K562 (cell line): ENCODE results near the gene DSG2. TPM values are rescaled to one million over a fixed set of nuclear protein-coding genes. Genes with fewer than 3 reads are reported as not detected.

Experiments used
- ATAC-seq: fragments of 200-7000 bp; cut with Tn5 transposase; 3 replicates; pipeline ENCODE4 v1.9.1; 2020; ENCODE audit warnings: moderate library complexity
- BruUV-seq: library from RNA; stranded (reverse); fragments of 400-500 nt; replicated peaks from 2 replicates; lab custom pipeline; 2021; lab: Mats Ljungman, UMichigan
- CTCF ChIA-PET: fragments of 300-600 bp; formaldehyde crosslinking; extraction: SDS; loops from one replicate; lab custom pipeline; 2021; ENCODE audit warnings: low intra/inter-chr PET ratio; lab: Yijun Ruan, JAX
- POLR2A ChIA-PET: fragments of 300-600, 350-650 bp; sonication (Branson Sonifier 250); formaldehyde crosslinking; extraction: SDS; loops from one replicate; lab custom pipeline; 2021; ENCODE audit warnings: antibody characterized with exemption, inconsistent platforms; lab: Yijun Ruan, JAX
- DNase-seq, 4 experiments: peaks; one replicate each; pipeline versions ENCODE4 v3.0.0 to v3.0.0-alpha.2; 2011 to 2018; ENCODE audit warnings: low spot score in 3 of 4, mixed read lengths in 3 of 4; ENCODE audit errors: extremely low read depth in 1 of 4
- FAIRE-seq: peaks from 2 replicates; lab custom pipeline; 2011; peaks lifted over from hg19 to GRCh38; lab: Jason Lieb, UNC
- H2AFZ ChIP-seq: 2 replicates; pipeline ENCODE4 v1.6.0; 2011; ENCODE audit warnings: low read depth, low read length, control low read depth, inconsistent platforms
- H3K27ac ChIP-seq: fragments of 200-600 bp; 3 replicates; pipeline ENCODE4 v1.8.0; 2011; ENCODE audit warnings: low read depth, mild to moderate bottlenecking, control low read depth, inconsistent platforms, low read length, moderate library complexity, mixed read lengths; ENCODE audit errors: extremely low read depth
- H3K27me3 ChIP-seq, 2 experiments: fragments of 300-600 bp in 1 of 2; 2 replicates in 1 of 2; 3 replicates in 1 of 2; pipeline versions ENCODE4 v1.6.0 to v1.8.0; 2011; ENCODE audit warnings: inconsistent platforms in 2 of 2, low read length in 2 of 2, mild to moderate bottlenecking in 1 of 2, mixed read lengths in 1 of 2, moderate library complexity in 1 of 2; ENCODE audit not compliant: control insufficient read depth in 2 of 2, insufficient read depth in 2 of 2
- H3K36me3 ChIP-seq: fragments of 300-600 bp; 3 replicates; pipeline ENCODE4 v1.8.0; 2011; ENCODE audit warnings: mild to moderate bottlenecking, low read length, inconsistent platforms; ENCODE audit not compliant: control insufficient read depth, insufficient read depth
- H3K4me1 ChIP-seq, 2 experiments: fragments of 200-600 bp in 1 of 2; replicated peaks in 1 of 2; 2 replicates in 1 of 2; 3 replicates in 1 of 2; pipeline versions ENCODE4 v1.5.1 to v1.8.0; 2011; ENCODE audit warnings: inconsistent platforms in 2 of 2, low read length in 2 of 2, mild to moderate bottlenecking in 1 of 2, mixed read lengths in 1 of 2, moderate library complexity in 1 of 2; ENCODE audit not compliant: control insufficient read depth in 2 of 2, insufficient read depth in 2 of 2
- H3K4me2 ChIP-seq: 2 replicates; pipeline ENCODE4 v1.6.1; 2011; ENCODE audit warnings: low read length, control low read depth, inconsistent platforms, mixed read lengths; ENCODE audit not compliant: insufficient read depth
- H3K4me3 ChIP-seq: fragments of 200-600 bp; sonication (generic), shearing (Covaris generic); 2 replicates; pipeline ENCODE4 v1.5.1; 2016; ENCODE audit warnings: control low read depth, inconsistent platforms
- H3K79me2 ChIP-seq: fragments of 200-600 bp; 3 replicates; pipeline ENCODE4 v1.8.0; 2011; ENCODE audit warnings: low read length, inconsistent platforms; ENCODE audit not compliant: control insufficient read depth, insufficient read depth
- H3K9ac ChIP-seq, 2 experiments: 2 replicates each; pipeline versions ENCODE4 v1.6.0 to v1.6.1; 2011; ENCODE audit warnings: low read depth in 2 of 2, low read length in 2 of 2, control low read depth in 1 of 2, inconsistent platforms in 1 of 2, mild to moderate bottlenecking in 1 of 2, mixed read lengths in 1 of 2; ENCODE audit not compliant: insufficient read depth in 1 of 2
- H3K9me1 ChIP-seq: one replicate; pipeline ENCODE4 v1.6.0; 2011; ENCODE audit warnings: inconsistent platforms, mild to moderate bottlenecking, low read length, moderate library complexity; ENCODE audit not compliant: control insufficient read depth, insufficient read depth
- H3K9me3 ChIP-seq: replicated peaks from 2 replicates; pipeline ENCODE4 v1.5.1; 2011; ENCODE audit warnings: low read depth, low read length, inconsistent platforms; ENCODE audit not compliant: control insufficient read depth, insufficient read depth
- H4K20me1 ChIP-seq: replicated peaks from 2 replicates; pipeline ENCODE4 v1.6.1; 2011; ENCODE audit warnings: low read length, inconsistent platforms, mixed read lengths; ENCODE audit not compliant: control insufficient read depth, insufficient read depth
- CEBPG ChIP-seq, 3 experiments: fragments of 200-800 bp in 1 of 3; sonication (Bioruptor generic) in 1 of 3; sonication (generic) in 1 of 3; formaldehyde crosslinking in 1 of 3; IDR thresholded peaks in 2 of 3; conservative IDR thresholded peaks in 1 of 3; 2 replicates each; pipeline versions ENCODE4 v1.6.1 to v1.8.0; 2016 to 2022; ENCODE audit warnings: missing compliant biosample characterization in 2 of 3, missing genetic modification characterization in 2 of 3, mild to moderate bottlenecking in 1 of 3, missing genetic modification reagents in 1 of 3
- FOSL1 ChIP-seq: fragments of 200-800 bp; sonication (Bioruptor generic); conservative IDR thresholded peaks from 2 replicates; pipeline ENCODE4 v1.6.1; 2016; ENCODE audit warnings: missing genetic modification characterization, missing compliant biosample characterization
- MAFF ChIP-seq: IDR thresholded peaks from 2 replicates; pipeline ENCODE4 v1.6.1; 2012; ENCODE audit warnings: low read length, improper control_type of control experiment
- NR3C1 ChIP-seq: sonication (generic); formaldehyde crosslinking; IDR thresholded peaks from 2 replicates; pipeline ENCODE4 v1.8.1; 2022; ENCODE audit warnings: missing genetic modification reagents
- PURB ChIP-seq: sonication (generic); formaldehyde crosslinking; IDR thresholded peaks from 2 replicates; pipeline ENCODE4 v1.9.0; 2021; ENCODE audit warnings: low read depth, mild to moderate bottlenecking, missing genetic modification reagents
- RBM17 ChIP-seq: fragments of 200-400 bp; formaldehyde crosslinking; IDR thresholded peaks from 2 replicates; pipeline ENCODE4 v1.6.1; 2017; ENCODE audit warnings: low read depth, mild to moderate bottlenecking, low read length, borderline replicate concordance
- TBL1XR1 ChIP-seq, 2 experiments: IDR thresholded peaks; 2 replicates each; pipeline ENCODE4 v1.6.1; 2012; ENCODE audit warnings: improper control_type of control experiment in 2 of 2, low read length in 2 of 2, mild to moderate bottlenecking in 1 of 2
- XRCC3 ChIP-seq: fragments of 450-650 bp; IDR thresholded peaks from 2 replicates; pipeline ENCODE4 v1.6.1; 2017; ENCODE audit warnings: mild to moderate bottlenecking, moderate library complexity
- ZNF175 ChIP-seq: fragments of 200-800 bp; sonication (Bioruptor generic); IDR thresholded peaks from 2 replicates; pipeline ENCODE4 v1.6.1; 2016; ENCODE audit warnings: low read depth, mild to moderate bottlenecking, missing genetic modification characterization, missing compliant biosample characterization
- ZNF717 ChIP-seq: fragments of 250-450 bp; sonication (Bioruptor Pico); IDR thresholded peaks from 2 replicates; pipeline ENCODE4 v1.5.0; 2021
- WGBS: fragments of 100-300 bp; shearing (Covaris generic); methylation state at CpG from one replicate; pipeline ENCODE4 v1.1.6; 2016; ENCODE audit warnings: low coverage, mixed read lengths; ENCODE audit not compliant: insufficient coverage; ENCODE audit errors: missing lambda C conversion rate; 5-methylcytosine and 5-hydroxymethylcytosine counted together
- in situ Hi-C: fragments of 300-500 bp; cut with MboI; formaldehyde crosslinking; loops from 4 replicates; pipeline ENCODE4 v1.15.0; 2018; ENCODE audit warnings: inconsistent platforms, mixed read lengths
- intact Hi-C: fragments of 100-400 bp; cut with micrococcal nuclease; formaldehyde crosslinking; loops from 2 replicates; pipeline ENCODE4 v1.14.2; 2022
- polyA plus RNA-seq, 8 experiments: library from polyadenylated mRNA; depleted of rRNA in 4 of 8; stranded (reverse) in 5 of 8; unstranded in 3 of 8; fragments of >200 nt; fragmentation: Nextera tagmentation in 2 of 8; fragmentation: Illumina TruSeq in 1 of 8; extraction: Ambion mirVana in 2 of 8; extraction: Trizol in 1 of 8; gene quantifications; 2 replicates each; pipeline versions ENCODE4 v1.2.1 to v1.2.3, GENCODE V29; 2011 to 2014; ENCODE audit warnings: inconsistent platforms in 1 of 8, missing spikeins in 1 of 8
- total RNA-seq, 7 experiments: library from RNA; depleted of rRNA in 6 of 7; stranded (reverse); fragments of >200 nt in 6 of 7; fragmentation: Illumina TruSeq in 2 of 7; extraction: Trizol in 2 of 7; gene quantifications; 2 replicates each; pipeline versions ENCODE4 v1.2.1 to v1.2.3, GENCODE V29; 2011 to 2021; ENCODE audit warnings: low replicate concordance in 1 of 7
- TF ChIP-seq, protein P1 (sequence below): sonication (generic); formaldehyde crosslinking; IDR thresholded peaks from 2 replicates; pipeline ENCODE4 v1.8.0; 2022; ENCODE audit warnings: mild to moderate bottlenecking, low read depth, missing genetic modification reagents
- TF ChIP-seq, protein P2 (sequence below): fragments of 250-450 bp; sonication (Bioruptor Pico); IDR thresholded peaks from 2 replicates; pipeline ENCODE4 v1.8.0; 2021; ENCODE audit warnings: mild to moderate bottlenecking, moderate library complexity

DSG2 gene
- total and polyA plus RNA-seq, 9 of the 15 experiments (the other 6 are each of a cell fraction or from before 2014, with no cell fraction given), result 16.9 to 68.6 (median 41.3) TPM

DNA sequence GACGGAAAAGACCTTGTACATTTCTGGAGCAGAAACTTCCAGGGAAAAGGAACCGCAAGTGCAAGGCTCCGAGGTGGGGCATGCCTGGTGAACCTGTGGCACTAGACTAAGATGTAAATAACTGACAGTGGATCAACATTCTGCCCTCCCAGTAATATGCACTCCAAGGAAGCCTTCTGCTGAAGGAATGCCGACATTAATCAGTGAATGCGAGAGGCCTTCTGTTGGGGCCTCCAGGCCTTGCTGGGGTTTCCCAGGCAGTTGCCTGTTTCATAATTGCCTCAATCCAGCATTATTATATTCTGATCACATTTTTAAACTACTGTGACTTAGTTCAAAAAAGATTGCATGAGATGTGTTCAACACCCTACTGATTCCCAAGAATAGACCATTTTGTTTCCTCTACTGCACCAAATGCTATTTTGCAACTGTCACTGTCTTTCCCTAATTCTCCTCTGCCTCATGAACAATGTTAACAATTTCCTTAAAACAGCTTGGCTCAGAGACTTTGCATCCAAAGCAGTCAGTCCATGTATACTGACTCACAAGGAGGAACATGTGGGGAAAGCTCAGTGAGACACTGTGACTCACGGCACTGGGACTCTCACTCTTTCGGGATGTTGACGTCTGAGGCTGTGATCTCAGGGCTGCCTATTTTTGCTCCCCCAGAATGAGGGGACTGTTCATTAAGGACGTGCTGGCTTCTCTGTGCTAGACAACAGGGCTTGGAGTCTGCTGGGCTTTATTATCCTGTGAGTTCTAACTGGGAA lies 10.5 kb upstream of the DSG2 start:
- in situ Hi-C loops, result no loop called here
- Histone ChIP-seq H2AFZ (peak overlapping the region; percentile 40; the same call in 1 of the 2 replicates), H3K4me2 (no peak overlapping the region), H3K9me1 (no peaks in the 10 kb centered on the region), H3K4me3 (no peak overlapping the region), H3K4me1 (0 out of 5 replicates have a peak, but pooled peaks cover 0 to 5% of the 10 kb centered on the region in 2 experiments), H3K27me3 (peaks cover 0 to 2% of the 10 kb centered on the region in 2 experiments; a peak in 1 of 5 replicates), H4K20me1 (no peaks in the 10 kb centered on the region), H3K9me3 (no peaks in the 10 kb centered on the region), H3K27ac (no peak overlapping the region), H3K36me3 (no peaks in the 10 kb centered on the region), H3K9ac (no peak overlapping the region), H3K79me2 (no peaks in the 10 kb centered on the region)
- ChIA-PET POLR2A (no interaction called here), CTCF (no interaction called here)
- ATAC-seq, result peak; percentile 36
- no TSS peak for BruUV-seq
- DNase-seq, result no peak
- FAIRE-seq, result no peak
- intact Hi-C loops, result no loop called here
- 56% methylated on average over 9 of the region's 9 CpGs for WGBS
- TF ChIP-seq FOSL1 (tag) (peak; percentile 73), TBL1XR1 (IDR thresholded peaks at IDR 0.05; ENCODE audit: low read length in 2 of 2) (no peak)

DNA sequence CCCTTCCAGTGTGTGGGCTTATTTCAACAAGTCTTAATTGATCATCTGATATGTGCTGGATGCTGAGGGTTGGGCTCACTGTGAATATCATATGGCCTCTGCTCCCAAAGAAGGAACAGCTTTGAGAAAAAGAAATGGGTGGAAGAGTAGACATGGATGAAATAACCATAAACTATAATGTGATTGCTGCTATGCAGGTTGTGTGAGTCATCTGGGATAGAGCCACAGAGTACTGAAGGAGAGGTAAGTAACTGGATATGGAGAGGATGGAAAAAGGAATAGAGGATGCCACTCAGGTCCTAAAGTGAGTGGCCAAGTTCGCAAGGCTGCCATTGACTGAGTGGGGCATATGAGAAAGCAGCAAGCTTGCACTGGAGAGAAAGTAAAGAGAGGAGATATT lies 8.7 kb upstream of the DSG2 start:
- Histone ChIP-seq H3K4me3 (no peak overlapping the region), H3K9me1 (no peaks in the 10 kb centered on the region), H3K4me2 (no peak overlapping the region), H4K20me1 (no peaks in the 10 kb centered on the region), H3K79me2 (no peaks in the 10 kb centered on the region), H3K4me1 (0 out of 5 replicates have a peak, but pooled peaks cover 0 to 5% of the 10 kb centered on the region in 2 experiments), H3K9me3 (no peaks in the 10 kb centered on the region), H3K27me3 (peaks cover 0 to 2% of the 10 kb centered on the region in 2 experiments; a peak in 1 of 5 replicates), H3K27ac (no peak overlapping the region), H3K9ac (no peak overlapping the region), H2AFZ (no peak overlapping the region), H3K36me3 (no peaks in the 10 kb centered on the region)
- BruUV-seq, result no TSS peak
- ChIA-PET CTCF (no interaction called here), POLR2A (interaction anchor here (1.0 kb wide), 1 partner anchor 13 kb away, joined by 3 read pairs; no protein-coding TSS in a partner anchor)
- 11% methylated on average over 1 of the region's 1 CpG for WGBS
- ATAC-seq, result no peak
- intact Hi-C loops (no loop called here), in situ Hi-C loops (no loop called here)
- no peak for FAIRE-seq
- no peak for DNase-seq
- TF ChIP-seq, protein P1, sequence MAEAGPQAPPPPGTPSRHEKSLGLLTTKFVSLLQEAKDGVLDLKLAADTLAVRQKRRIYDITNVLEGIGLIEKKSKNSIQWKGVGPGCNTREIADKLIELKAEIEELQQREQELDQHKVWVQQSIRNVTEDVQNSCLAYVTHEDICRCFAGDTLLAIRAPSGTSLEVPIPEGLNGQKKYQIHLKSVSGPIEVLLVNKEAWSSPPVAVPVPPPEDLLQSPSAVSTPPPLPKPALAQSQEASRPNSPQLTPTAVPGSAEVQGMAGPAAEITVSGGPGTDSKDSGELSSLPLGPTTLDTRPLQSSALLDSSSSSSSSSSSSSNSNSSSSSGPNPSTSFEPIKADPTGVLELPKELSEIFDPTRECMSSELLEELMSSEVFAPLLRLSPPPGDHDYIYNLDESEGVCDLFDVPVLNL (CRISPR knock-in tag), result no peak
- TF ChIP-seq MAFF (no peak), PURB (no peak), NR3C1 (CRISPR knock-in tag) (no peak), CEBPG (CRISPR knock-in tag; IDR thresholded peaks at IDR 0.05) (no peak), CEBPG (tag; conservative IDR thresholded peaks at IDR 0.05 in 1 of 2, IDR thresholded peaks at IDR 0.05 in 1 of 2) (no peak), XRCC3 (no peak), ZNF175 (CRISPR knock-in tag) (no peak), ZNF717 (CRISPR knock-in tag) (no peak), RBM17 (no peak)
- TF ChIP-seq, protein P2, sequence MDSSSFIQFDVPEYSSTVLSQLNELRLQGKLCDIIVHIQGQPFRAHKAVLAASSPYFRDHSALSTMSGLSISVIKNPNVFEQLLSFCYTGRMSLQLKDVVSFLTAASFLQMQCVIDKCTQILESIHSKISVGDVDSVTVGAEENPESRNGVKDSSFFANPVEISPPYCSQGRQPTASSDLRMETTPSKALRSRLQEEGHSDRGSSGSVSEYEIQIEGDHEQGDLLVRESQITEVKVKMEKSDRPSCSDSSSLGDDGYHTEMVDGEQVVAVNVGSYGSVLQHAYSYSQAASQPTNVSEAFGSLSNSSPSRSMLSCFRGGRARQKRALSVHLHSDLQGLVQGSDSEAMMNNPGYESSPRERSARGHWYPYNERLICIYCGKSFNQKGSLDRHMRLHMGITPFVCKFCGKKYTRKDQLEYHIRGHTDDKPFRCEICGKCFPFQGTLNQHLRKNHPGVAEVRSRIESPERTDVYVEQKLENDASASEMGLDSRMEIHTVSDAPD, result no peak
